Upper lobe of left lung (tissue), 6 donors: Measurements from ENCODE around the gene DDX50. TPM values are rescaled to one million over a fixed set of nuclear protein-coding genes. Genes with fewer than 3 reads are reported as not detected.

ENCODE experiments used
- ATAC-seq, 2 donors: fragments of 200-7000 bp; cut with Tn5 transposase; one replicate each; pipeline ENCODE4 v1.9.1; 2022; ENCODE audit warnings: mild to moderate bottlenecking in 2 of 2, moderate library complexity in 2 of 2; ENCODE audit not compliant: low FRiP score in 2 of 2
- DNase-seq, 2 donors: peaks; one replicate each; pipeline ENCODE4 v3.0.0-alpha.2; 2019 to 2020
- H3K27ac ChIP-seq, 4 donors: fragments of 200-600 bp; sonication (generic); one replicate each; pipeline ENCODE4 v1.5.1; 2016 to 2019
- H3K27me3 ChIP-seq, 4 donors: fragments of 200-600 bp; sonication (generic); one replicate each; pipeline ENCODE4 v1.5.1; 2017 to 2019
- H3K36me3 ChIP-seq, 4 donors: fragments of 200-600 bp; sonication (generic); one replicate each; pipeline ENCODE4 v1.5.1; 2016 to 2019
- H3K4me1 ChIP-seq, 4 donors: fragments of 200-600 bp; sonication (generic); one replicate each; pipeline ENCODE4 v1.5.1; 2018 to 2019
- H3K4me3 ChIP-seq, 4 donors: fragments of 200-600 bp; sonication (generic); one replicate each; pipeline ENCODE4 v1.5.1; 2017 to 2019; ENCODE audit warnings: mild to moderate bottlenecking in 2 of 4, moderate library complexity in 1 of 4
- H3K9me3 ChIP-seq, 4 donors: fragments of 200-600 bp; sonication (generic); one replicate each; pipeline ENCODE4 v1.5.1; 2018 to 2019
- CTCF ChIP-seq, 6 experiments: fragments of 450-650 bp in 4 of 6; fragments of 200-600 bp in 2 of 6; sonication (generic) in 2 of 6; IDR thresholded peaks; one replicate each; pipeline ENCODE4 v1.5.1; 2016 to 2019; ENCODE audit warnings: antibody characterized with exemption in 6 of 6
- EP300 ChIP-seq, 4 donors: sonication (generic); formaldehyde crosslinking; IDR thresholded peaks; one replicate each; pipeline ENCODE4 v1.5.1; 2017; ENCODE audit warnings: antibody characterized with exemption in 4 of 4, control low read depth in 2 of 4
- POLR2A ChIP-seq, 4 donors: fragments of 450-650 bp; IDR thresholded peaks; one replicate each; pipeline ENCODE4 v1.5.1; 2016 to 2017; ENCODE audit warnings: antibody characterized with exemption in 4 of 4, mild to moderate bottlenecking in 2 of 4
- POLR2AphosphoS5 ChIP-seq, 2 donors: sonication (generic); formaldehyde crosslinking; IDR thresholded peaks; one replicate each; pipeline ENCODE4 v1.5.1; 2017; ENCODE audit warnings: antibody characterized with exemption in 2 of 2
- WGBS, 2 donors: methylation state at CpG; one replicate each; pipeline ENCODE4 v1.1.5; 2017 to 2018; 5-methylcytosine and 5-hydroxymethylcytosine counted together
- total RNA-seq, 6 donors: library from RNA; depleted of rRNA in 4 of 6; stranded (reverse); fragments of >200 nt in 4 of 6; gene quantifications; one replicate each; pipeline versions ENCODE4 v1.1.0 to v1.2.1, GENCODE V29; 2016 to 2021
- donor health status: DM: no; HTN: no; CAD: no; lungs with moderate emphysema.
- donor health status: DM: no; HTN: yes; CAD: no; lungs with severe emphysema.

DDX50 gene
- total RNA-seq, 6 donors from 2014 or later, result 9.1 to 42.7 (median 24.4) TPM

DNA sequence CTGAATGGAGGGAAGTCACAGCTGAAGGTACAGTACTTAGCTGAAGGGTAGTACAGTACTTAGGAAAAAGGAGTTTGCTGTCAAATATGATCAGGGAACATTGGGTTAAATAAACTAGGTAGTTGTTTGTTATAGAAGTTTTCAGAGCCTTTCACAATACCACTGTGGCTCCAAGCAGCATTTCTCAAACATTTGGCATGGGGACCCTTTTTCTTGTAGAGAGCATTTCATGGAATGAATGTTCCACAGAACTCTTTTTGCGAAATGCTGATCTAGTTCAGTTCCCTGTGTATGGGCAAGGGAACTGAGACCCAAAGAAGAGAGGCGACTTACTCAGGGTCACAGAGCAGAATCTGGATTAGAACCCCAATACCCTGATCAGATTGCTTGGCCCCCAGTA, 31.5 kb upstream of the DDX50 start:
- no peaks in the 10 kb centered on the region for H3K36me3 ChIP-seq
- H3K4me1 ChIP-seq, result no peaks in the 10 kb centered on the region
- H3K27ac ChIP-seq, result no peak overlapping the region
- no peak overlapping the region for H3K4me3 ChIP-seq
- ATAC-seq, result no peak
- no peaks in the 10 kb centered on the region for H3K9me3 ChIP-seq
- no peak for DNase-seq
- no peaks in the 10 kb centered on the region for H3K27me3 ChIP-seq
- 42 to 47% methylated on average over 2 of the region's 2 CpGs for WGBS, 2 donors
- TF ChIP-seq POLR2AphosphoS5 (IDR thresholded peaks at IDR 0.05) (no peak), EP300 (IDR thresholded peaks at IDR 0.05) (no peak), POLR2A (IDR thresholded peaks at IDR 0.05) (no peak), CTCF (IDR thresholded peaks at IDR 0.05) (no peak)

GRCh38 chr10:68870061-68870460, 31.1 kb upstream of the DDX50 start:
- Histone ChIP-seq H3K9me3 (no peaks in the 10 kb centered on the region), H3K27me3 (no peaks in the 10 kb centered on the region), H3K4me3 (no peak overlapping the region), H3K36me3 (no peaks in the 10 kb centered on the region), H3K4me1 (no peaks in the 10 kb centered on the region), H3K27ac (no peak overlapping the region)
- DNase-seq (no peak), ATAC-seq (no peak)
- no peak for TF ChIP-seq EP300 (IDR thresholded peaks at IDR 0.05)
- TF ChIP-seq CTCF (IDR thresholded peaks at IDR 0.05), result no peak
- no peak for TF ChIP-seq POLR2A (IDR thresholded peaks at IDR 0.05)
- TF ChIP-seq POLR2AphosphoS5 (IDR thresholded peaks at IDR 0.05), result no peak
- WGBS, 2 donors, result 84 to 88% methylated on average over 2 of the region's 2 CpGs

- Histone ChIP-seq H3K4me3 (no peak overlapping the region), H3K27me3 (no peaks in the 10 kb centered on the region), H3K27ac (peak overlapping the region in 2 of 4 donors; percentile 30 to 40), H3K36me3 (no peaks in the 10 kb centered on the region), H3K9me3 (no peaks in the 10 kb centered on the region), H3K4me1 (no peaks in the 10 kb centered on the region)
- TF ChIP-seq POLR2A (IDR thresholded peaks at IDR 0.05), result no peak
- TF ChIP-seq POLR2AphosphoS5 (IDR thresholded peaks at IDR 0.05), result no peak
- TF ChIP-seq CTCF (IDR thresholded peaks at IDR 0.05), result no peak
- no peak for TF ChIP-seq EP300 (IDR thresholded peaks at IDR 0.05)
- WGBS, 2 donors, result 41 to 61% methylated on average over 3 of the region's 3 CpGs
- ATAC-seq (no peak), DNase-seq (no peak)
These were observed 30.5 kb upstream of the DDX50 start for GRCh38 chr10:68870545-68871104.

- Histone ChIP-seq H3K9me3 (no peaks in the 10 kb centered on the region), H3K27me3 (no peaks in the 10 kb centered on the region), H3K36me3 (no peaks in the 10 kb centered on the region), H3K27ac (peak overlapping the region in 3 of 4 donors; percentile 10 to 40 (median 30)), H3K4me3 (no peak overlapping the region), H3K4me1 (no peaks in the 10 kb centered on the region)
- TF ChIP-seq POLR2AphosphoS5 (IDR thresholded peaks at IDR 0.05), result no peak
- TF ChIP-seq POLR2A (IDR thresholded peaks at IDR 0.05), result no peak
- TF ChIP-seq CTCF (IDR thresholded peaks at IDR 0.05), result no peak
- no peak for TF ChIP-seq EP300 (IDR thresholded peaks at IDR 0.05)
- ATAC-seq (no peak), DNase-seq (no peak)
- WGBS, 2 donors, result 52 to 53% methylated on average over 6 of the region's 6 CpGs
These were observed 29.9 kb upstream of the DDX50 start for GRCh38 chr10:68871105-68871711.
